Activated T-helper 1 cell treated with anti-CD3 and anti-CD28 coated beads, Interleukin-12 subunit alpha, Interleukin-12 subunit beta, Interleukin-2, Interleukin-4 antibody, amounts not matched to agents 30 ng/mL and 10 ng/mL and 1 ng/mL, durations not matched to agents 14 hours and 24 hours and 36 hours (primary cell): Measurements from ENCODE around the gene IPCEF1. TPM values are rescaled to one million over a fixed set of nuclear protein-coding genes. Genes with fewer than 3 reads are reported as not detected.

ENCODE experiments used
- DNase-seq: peaks from one replicate; pipeline ENCODE4 v3.0.0; 2021; ENCODE audit warnings: low spot score
- H3K27ac Mint-ChIP-seq: one replicate; pipeline ENCODE4 v1.8.0; 2021; ENCODE audit warnings: mild to moderate bottlenecking, mixed read lengths
- H3K27me3 Mint-ChIP-seq: one replicate; pipeline ENCODE4 v1.8.0; 2022; ENCODE audit warnings: mild to moderate bottlenecking, moderate library complexity, mixed read lengths; ENCODE audit not compliant: insufficient read depth
- H3K36me3 Mint-ChIP-seq: one replicate; pipeline ENCODE4 v1.8.0; 2021; ENCODE audit warnings: low read depth, mixed read lengths
- H3K4me1 Mint-ChIP-seq: one replicate; pipeline ENCODE4 v1.8.0; 2021; ENCODE audit warnings: low read depth, mixed read lengths
- H3K4me3 Mint-ChIP-seq: one replicate; pipeline ENCODE4 v1.8.0; 2021; ENCODE audit warnings: mild to moderate bottlenecking, moderate library complexity, mixed read lengths
- H3K9me3 Mint-ChIP-seq: one replicate; pipeline ENCODE4 v1.8.0; 2021; ENCODE audit warnings: mixed read lengths
- intact Hi-C: fragments of 100-400 bp; cut with micrococcal nuclease; formaldehyde crosslinking; loops from one replicate; pipeline ENCODE4 v1.15.1; 2024
- total RNA-seq: library from RNA; stranded (reverse); gene quantifications from 2 replicates; pipeline ENCODE4 v1.2.3, GENCODE V29; 2022

IPCEF1 gene
- total RNA-seq, 1 donor from 2014 or later: 4.2 TPM

DNA sequence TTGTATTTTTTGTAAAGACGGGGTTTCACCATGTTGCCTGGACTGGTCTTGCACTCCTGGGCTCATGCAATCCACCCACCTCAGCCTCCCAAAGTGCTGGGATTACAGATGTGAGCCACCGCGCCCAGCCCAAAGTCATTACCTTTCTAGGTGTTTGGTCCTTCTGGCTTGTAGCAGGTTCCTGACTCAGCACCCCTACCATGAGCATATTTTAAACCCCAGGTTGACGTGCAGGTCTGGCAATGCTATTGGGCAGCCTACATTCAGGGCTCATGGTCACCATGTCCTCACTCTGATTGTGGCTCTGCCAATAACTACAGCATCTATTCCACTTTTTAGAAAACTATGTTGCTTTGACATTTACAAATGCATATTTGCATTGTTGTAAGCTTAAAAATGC, 59.4 kb downstream of the IPCEF1 start:
- intact Hi-C loops: no loop called here
- H3K36me3 Mint-ChIP-seq: no peaks in the 10 kb centered on the region
- peaks cover 4% of the 10 kb centered on the region for H3K4me1 Mint-ChIP-seq
- H3K4me3 Mint-ChIP-seq: no peak overlapping the region
- H3K27me3 Mint-ChIP-seq: peaks cover 18% of the 10 kb centered on the region
- H3K9me3 Mint-ChIP-seq: no peaks in the 10 kb centered on the region
- no peak for DNase-seq
- no peak overlapping the region for H3K27ac Mint-ChIP-seq

DNA sequence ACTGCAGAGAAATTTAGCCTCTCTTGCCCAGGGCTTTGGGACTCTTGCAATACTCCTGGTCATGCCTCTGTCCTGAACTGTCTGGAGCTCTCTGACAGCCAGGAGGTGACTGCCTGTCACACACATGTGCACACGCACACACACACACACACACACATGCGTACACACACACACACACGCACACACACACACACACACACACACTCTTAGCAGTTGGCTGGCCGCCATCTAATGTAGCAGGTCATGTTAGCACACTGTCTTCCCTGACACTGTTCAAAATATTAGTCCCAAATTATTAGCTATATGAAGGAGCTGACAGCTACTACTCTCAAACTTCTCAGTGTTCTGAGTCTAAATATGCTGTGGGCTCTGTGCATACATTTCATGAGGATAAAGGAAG, 60.9 kb downstream of the IPCEF1 start:
- Mint-ChIP-seq H3K9me3 (no peaks in the 10 kb centered on the region), H3K27ac (no peak overlapping the region), H3K27me3 (peaks cover 17% of the 10 kb centered on the region), H3K36me3 (no peaks in the 10 kb centered on the region), H3K4me1 (no peaks in the 10 kb centered on the region), H3K4me3 (no peak overlapping the region)
- no peak for DNase-seq
- intact Hi-C loops: no loop called here

DNA sequence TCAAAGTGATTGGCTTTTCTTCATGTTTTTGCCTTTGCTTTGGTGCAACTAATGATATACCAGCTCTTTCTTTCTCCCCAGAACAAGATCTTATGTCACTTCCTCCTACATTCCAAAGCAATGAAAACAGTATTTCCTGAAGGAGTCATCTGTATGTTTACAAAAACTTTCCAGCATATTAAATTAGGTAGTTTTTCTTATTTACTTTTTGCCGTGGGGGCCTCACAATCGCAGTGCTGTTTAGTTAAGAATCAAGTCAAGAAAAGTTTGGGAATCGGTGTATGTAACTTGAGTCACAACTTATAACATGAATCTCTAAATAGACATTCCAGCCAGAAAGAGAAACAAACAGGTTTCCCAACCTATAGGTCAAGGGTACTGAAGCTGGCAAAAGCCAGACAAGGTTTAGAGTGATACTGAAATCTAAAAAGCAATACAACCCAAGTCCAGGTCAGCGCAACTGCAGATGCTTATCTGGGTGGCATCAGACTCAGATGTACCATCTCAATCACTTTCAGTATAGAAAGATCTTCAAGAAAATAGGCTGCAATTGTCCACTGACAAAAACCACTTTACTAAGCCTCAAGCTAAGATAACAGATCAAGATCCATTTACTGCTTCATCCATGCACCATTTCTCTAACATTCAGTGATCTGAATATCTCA, 63.6 kb downstream of the IPCEF1 start:
- Mint-ChIP-seq H3K9me3 (no peaks in the 10 kb centered on the region), H3K27ac (no peak overlapping the region), H3K27me3 (peaks cover 10% of the 10 kb centered on the region), H3K4me3 (no peak overlapping the region), H3K4me1 (no peaks in the 10 kb centered on the region), H3K36me3 (no peaks in the 10 kb centered on the region)
- intact Hi-C loops: no loop called here
- no peak for DNase-seq

DNA sequence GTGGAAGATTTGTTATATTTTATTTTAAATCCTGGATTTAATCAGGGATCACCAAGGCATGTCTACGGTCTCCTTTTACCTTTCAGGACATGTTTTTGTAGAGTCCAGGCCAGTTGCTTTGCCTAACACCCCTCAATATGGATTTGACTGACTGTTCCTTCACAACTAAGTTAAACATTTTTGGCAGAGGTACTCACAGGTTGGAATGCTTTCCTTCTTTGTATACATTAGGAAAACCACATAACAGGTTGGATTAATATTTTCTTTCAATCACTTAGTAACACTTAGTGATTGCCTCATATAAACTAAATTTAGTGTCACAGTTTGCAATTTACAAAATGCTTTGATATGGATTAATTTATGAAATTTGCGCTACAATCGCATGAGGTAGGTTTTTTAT, 64.5 kb downstream of the IPCEF1 start:
- H3K4me1 Mint-ChIP-seq: no peaks in the 10 kb centered on the region
- DNase-seq: no peak
- intact Hi-C loops: no loop called here
- H3K27me3 Mint-ChIP-seq: peaks cover 10% of the 10 kb centered on the region
- no peak overlapping the region for H3K27ac Mint-ChIP-seq
- H3K4me3 Mint-ChIP-seq: no peak overlapping the region
- H3K36me3 Mint-ChIP-seq: no peaks in the 10 kb centered on the region
- H3K9me3 Mint-ChIP-seq: no peaks in the 10 kb centered on the region

DNA sequence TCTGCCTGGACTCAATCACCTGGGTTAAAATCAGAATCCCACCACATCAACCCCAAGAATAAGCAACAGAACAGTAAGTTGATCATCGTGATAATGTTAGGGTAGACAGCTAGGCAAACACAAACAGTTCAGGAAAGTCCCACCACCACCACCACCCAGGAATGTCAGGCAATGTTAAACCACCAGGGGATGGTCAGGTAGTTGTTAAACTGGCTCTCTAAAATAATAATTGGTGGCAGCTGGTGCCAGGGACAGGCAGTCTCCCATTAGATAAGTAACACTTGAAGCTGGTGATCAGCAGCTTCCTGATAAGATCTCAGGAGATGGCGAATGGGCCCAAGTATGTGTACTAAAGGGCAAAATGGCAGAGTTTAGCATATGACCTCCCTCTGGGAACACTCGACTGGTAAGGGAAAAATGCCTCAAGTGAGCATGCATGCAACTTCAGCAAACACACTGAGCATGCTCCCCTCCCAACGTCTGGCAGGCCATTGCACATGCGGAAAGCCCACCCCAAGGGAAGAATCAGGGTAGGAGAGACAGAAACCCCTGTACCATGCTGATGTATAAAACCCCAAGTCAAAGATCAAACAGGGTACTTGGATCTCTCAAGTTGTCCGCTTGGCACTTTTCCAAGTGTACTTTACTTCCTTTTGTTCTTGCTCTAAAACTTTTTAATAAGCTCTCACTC, 66.6 kb downstream of the IPCEF1 start:
- Mint-ChIP-seq H3K27me3 (peaks cover 16% of the 10 kb centered on the region), H3K36me3 (no peaks in the 10 kb centered on the region), H3K4me1 (no peaks in the 10 kb centered on the region), H3K4me3 (no peak overlapping the region), H3K27ac (no peak overlapping the region), H3K9me3 (no peaks in the 10 kb centered on the region)
- intact Hi-C loops: no loop called here
- no peak for DNase-seq

DNA sequence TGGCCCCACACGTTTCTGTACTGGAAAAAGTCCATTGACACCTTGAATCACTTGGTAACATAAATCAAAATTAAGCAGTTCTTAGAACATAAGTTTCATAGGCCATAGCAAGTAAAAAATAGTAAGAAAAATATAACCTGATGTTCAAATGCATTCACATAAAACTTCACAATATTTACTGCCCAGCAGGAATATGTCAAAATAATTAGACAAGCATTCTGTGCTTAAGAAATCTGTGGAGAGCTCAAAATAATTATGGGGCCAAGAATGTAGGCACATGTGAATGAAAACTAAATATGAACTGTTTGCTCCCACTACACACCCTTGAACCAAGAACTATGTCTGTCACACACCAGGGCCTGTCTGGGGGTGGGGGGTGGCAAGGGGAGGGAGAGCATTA, 70.8 kb downstream of the IPCEF1 start:
- no peak overlapping the region for H3K27ac Mint-ChIP-seq
- no peaks in the 10 kb centered on the region for H3K9me3 Mint-ChIP-seq
- no peaks in the 10 kb centered on the region for H3K4me1 Mint-ChIP-seq
- intact Hi-C loops: no loop called here
- peaks cover 8% of the 10 kb centered on the region for H3K27me3 Mint-ChIP-seq
- H3K36me3 Mint-ChIP-seq: no peaks in the 10 kb centered on the region
- no peak for DNase-seq
- H3K4me3 Mint-ChIP-seq: no peak overlapping the region

DNA sequence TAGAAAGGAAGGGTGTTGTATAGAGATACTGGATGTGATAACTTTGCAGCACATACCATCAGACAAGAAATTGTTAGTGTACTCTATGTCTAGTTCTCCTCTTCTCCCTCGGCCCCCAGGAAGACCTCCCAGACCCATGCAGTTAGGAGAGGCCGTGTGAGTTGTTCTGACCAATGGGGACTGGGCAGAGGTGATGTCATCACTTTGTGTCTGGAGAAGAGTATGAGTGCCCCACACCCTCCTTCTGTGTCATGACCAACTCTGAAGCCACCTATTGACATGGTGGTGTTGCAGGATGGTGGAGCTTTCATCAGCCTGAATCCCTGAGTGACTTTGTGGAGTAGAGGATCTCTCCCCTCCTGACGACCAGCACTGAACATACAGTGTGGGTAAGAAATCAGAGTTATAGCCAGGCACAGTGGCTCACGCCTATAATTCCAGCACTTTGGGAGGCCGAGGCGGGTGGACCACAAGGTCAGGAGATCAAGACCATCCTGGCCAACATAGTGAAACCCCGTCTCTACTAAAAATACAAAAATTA, 72.2 kb downstream of the IPCEF1 start:
- intact Hi-C loops: no loop called here
- no peaks in the 10 kb centered on the region for H3K36me3 Mint-ChIP-seq
- H3K27ac Mint-ChIP-seq: no peak overlapping the region
- H3K27me3 Mint-ChIP-seq: peaks cover 15% of the 10 kb centered on the region
- no peaks in the 10 kb centered on the region for H3K4me1 Mint-ChIP-seq
- DNase-seq: no peak
- no peaks in the 10 kb centered on the region for H3K9me3 Mint-ChIP-seq
- H3K4me3 Mint-ChIP-seq: no peak overlapping the region

DNA sequence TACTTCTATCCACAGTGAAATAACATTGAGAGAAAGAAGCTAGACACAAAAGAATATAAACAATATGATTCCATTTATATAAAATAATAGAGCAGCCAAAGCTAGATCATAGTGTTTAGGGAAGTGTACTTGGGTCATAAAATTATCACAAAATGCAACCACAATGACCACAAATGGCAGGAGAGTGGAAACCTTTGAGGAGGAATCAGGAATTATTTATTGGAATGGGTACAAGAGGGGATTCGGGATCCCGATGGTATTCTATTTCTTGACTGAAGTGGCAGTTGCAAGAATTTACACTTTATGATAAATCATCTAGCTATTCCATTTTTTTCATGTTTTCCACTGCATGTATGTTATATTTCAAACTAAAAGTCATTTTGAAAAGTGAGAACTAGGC, 76.1 kb downstream of the IPCEF1 start:
- no peak overlapping the region for H3K27ac Mint-ChIP-seq
- H3K27me3 Mint-ChIP-seq: peaks cover 16% of the 10 kb centered on the region
- no peaks in the 10 kb centered on the region for H3K9me3 Mint-ChIP-seq
- no peak for DNase-seq
- H3K36me3 Mint-ChIP-seq: no peaks in the 10 kb centered on the region
- peaks cover 23% of the 10 kb centered on the region for H3K4me1 Mint-ChIP-seq
- no peak overlapping the region for H3K4me3 Mint-ChIP-seq
- intact Hi-C loops: no loop called here

DNA sequence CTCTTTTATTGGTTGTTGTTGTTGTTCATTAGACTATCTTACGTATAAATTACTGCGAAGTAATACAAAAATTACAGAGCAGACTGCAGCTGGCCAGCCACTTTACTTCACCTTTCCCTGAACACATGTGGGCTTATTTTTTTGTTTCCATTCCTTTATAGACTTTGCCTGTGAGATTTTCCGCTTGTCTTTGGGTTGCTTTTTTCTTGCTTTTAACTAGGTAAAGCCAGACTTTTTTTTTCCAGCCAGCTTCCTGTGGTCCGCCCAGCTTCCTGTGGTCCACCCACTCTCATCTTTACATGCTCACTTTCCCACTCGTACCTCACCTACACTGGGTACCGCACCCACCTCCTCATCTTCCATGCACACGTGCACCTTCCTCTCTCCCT, 79.0 kb downstream of the IPCEF1 start:
- Mint-ChIP-seq H3K27me3 (peaks cover 18% of the 10 kb centered on the region), H3K9me3 (no peaks in the 10 kb centered on the region), H3K4me1 (peaks cover 23% of the 10 kb centered on the region), H3K27ac (peak overlapping the region; percentile 74), H3K36me3 (no peaks in the 10 kb centered on the region), H3K4me3 (peak overlapping the region; percentile 65)
- no peak for DNase-seq
- intact Hi-C loops: loop anchor here (1.0 to 5.0 kb wide), 8 partner anchors 11 to 398 kb away; no protein-coding TSS in a partner anchor

DNA sequence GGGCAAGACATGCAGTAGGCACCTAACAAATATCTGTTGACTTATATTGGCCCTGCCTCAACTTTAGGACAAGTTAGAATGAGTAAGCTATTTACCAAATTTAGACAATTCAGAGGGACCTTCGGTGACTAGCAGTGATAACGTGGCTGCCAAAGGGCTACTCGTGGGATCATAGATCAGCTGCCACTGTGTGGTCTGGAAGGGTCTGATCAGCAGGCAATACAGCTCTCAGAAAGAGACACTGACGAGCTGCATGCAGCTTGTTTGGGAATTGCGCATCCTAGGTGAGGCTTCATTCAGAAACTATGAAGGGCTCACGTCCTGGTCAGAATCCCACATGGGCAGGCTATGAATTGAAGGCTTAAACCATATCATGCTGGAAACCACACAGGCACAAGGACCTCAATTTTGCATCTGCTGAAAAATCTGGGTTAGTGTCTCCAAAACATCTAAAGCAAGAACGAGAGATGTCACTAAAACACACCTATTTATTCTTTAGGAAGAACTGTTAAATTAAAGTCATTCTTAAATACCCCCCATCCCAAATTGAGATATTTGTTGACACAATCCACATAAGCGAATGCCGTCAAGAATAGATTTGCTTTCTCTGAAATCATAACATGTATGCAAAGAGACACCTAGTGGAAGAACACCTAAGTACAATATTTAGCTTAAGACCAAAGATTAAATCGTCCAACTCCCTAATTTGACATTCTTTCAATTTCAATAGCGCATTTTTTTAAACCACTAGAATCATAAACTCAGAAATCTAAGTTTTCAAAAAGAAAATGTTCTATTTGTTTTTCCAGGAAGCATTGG, 79.6 kb downstream of the IPCEF1 start:
- H3K27me3 Mint-ChIP-seq: peaks cover 18% of the 10 kb centered on the region
- no peak for DNase-seq
- H3K36me3 Mint-ChIP-seq: no peaks in the 10 kb centered on the region
- H3K4me3 Mint-ChIP-seq: peak overlapping the region; percentile 65
- intact Hi-C loops: loop anchor here (1.0 to 5.0 kb wide), 8 partner anchors 11 to 398 kb away; no protein-coding TSS in a partner anchor
- no peaks in the 10 kb centered on the region for H3K9me3 Mint-ChIP-seq
- peak overlapping the region; percentile 74 for H3K27ac Mint-ChIP-seq
- peaks cover 23% of the 10 kb centered on the region for H3K4me1 Mint-ChIP-seq

DNA sequence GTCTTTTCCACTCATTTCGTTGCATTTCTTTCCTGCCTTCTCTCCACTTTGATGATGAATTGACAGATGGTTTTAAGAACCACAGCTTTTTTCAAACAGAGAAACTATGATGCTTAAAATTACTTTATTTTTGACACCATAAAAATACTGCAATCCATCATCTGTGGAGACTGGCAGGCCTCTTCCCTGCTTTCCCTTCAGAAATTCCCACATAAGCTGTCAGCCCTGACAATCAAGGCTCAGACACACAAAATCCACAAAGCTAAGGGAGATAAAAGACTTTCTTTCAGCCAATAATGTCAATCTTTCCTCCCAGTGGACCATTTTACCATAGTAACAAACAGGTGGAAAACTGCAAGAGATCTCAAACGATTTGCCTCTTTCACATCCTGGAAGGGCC, 82.4 kb downstream of the IPCEF1 start:
- DNase-seq: no peak
- Mint-ChIP-seq H3K36me3 (no peaks in the 10 kb centered on the region), H3K4me3 (no peak overlapping the region), H3K27me3 (peaks cover 13% of the 10 kb centered on the region), H3K27ac (no peak overlapping the region), H3K9me3 (no peaks in the 10 kb centered on the region), H3K4me1 (peaks cover 23% of the 10 kb centered on the region)
- intact Hi-C loops: no loop called here

DNA sequence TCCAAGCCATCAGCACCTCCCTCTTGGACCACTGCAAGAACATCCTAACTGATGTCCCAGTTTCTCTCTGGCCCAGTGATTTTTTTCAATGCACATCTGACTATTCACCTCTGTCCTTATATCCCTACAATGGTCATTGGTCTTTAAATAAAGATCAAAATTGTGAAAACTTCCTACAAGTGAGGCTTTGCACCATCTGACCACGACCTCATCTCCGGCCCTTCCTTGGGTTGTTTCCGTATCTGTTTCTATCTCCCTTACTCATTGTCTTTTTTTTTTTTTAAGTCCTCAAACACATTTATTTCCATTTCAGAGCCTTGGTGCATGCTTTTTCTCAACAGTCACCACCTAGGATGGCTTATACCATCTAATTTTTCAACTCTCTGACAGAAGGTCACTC, 88.1 kb downstream of the IPCEF1 start:
- Mint-ChIP-seq H3K4me1 (peaks cover 22% of the 10 kb centered on the region), H3K4me3 (no peak overlapping the region), H3K9me3 (peaks cover 6% of the 10 kb centered on the region), H3K36me3 (peaks cover 2% of the 10 kb centered on the region), H3K27ac (peak overlapping the region; percentile 31), H3K27me3 (peaks cover 2% of the 10 kb centered on the region)
- intact Hi-C loops: no loop called here
- DNase-seq: no peak
